SK-N-SH treated with all-trans-retinoic acid at 6 μM for 48 hours (cell line): ENCODE measurements around the gene CYBA.

ENCODE experiments used
- ARNTL ChIP-seq: fragments of 450-650 bp; formaldehyde crosslinking; IDR thresholded peaks from 2 replicates; pipeline ENCODE4 v1.5.0; 2020; ENCODE audit warnings: low read depth, mild to moderate bottlenecking, moderate library complexity, borderline replicate concordance
- CREB5 ChIP-seq: fragments of 250-450 bp; sonication (Bioruptor Pico); IDR thresholded peaks from 2 replicates; pipeline ENCODE4 v1.5.1; 2020; ENCODE audit warnings: low read depth, mild to moderate bottlenecking, moderate library complexity
- CSRNP3 ChIP-seq: fragments of 250-450 bp; sonication (Bioruptor Pico); IDR thresholded peaks from 2 replicates; pipeline ENCODE4 v1.5.1; 2021; ENCODE audit warnings: mild to moderate bottlenecking, moderate library complexity
- PATZ1 ChIP-seq: fragments of 250-450 bp; sonication (Bioruptor Pico); IDR thresholded peaks from 2 replicates; pipeline ENCODE4 v1.8.0; 2020; ENCODE audit warnings: mild to moderate bottlenecking, moderate library complexity, borderline replicate concordance
- POU6F1 ChIP-seq: fragments of 250-450 bp; sonication (Bioruptor Pico); IDR thresholded peaks from 2 replicates; pipeline ENCODE4 v1.8.0; 2021; ENCODE audit warnings: low read depth, mild to moderate bottlenecking, moderate library complexity, borderline replicate concordance
- PPARA ChIP-seq: fragments of 250-450 bp; sonication (Bioruptor Pico); IDR thresholded peaks from 2 replicates; pipeline ENCODE4 v1.5.0; 2020; ENCODE audit warnings: mild to moderate bottlenecking, borderline replicate concordance
- RARB ChIP-seq: fragments of 250-450 bp; sonication (Bioruptor Pico); IDR thresholded peaks from 2 replicates; pipeline ENCODE4 v1.8.0; 2021; ENCODE audit warnings: mild to moderate bottlenecking, moderate library complexity
- SNAI2 ChIP-seq: fragments of 250-450 bp; sonication (Bioruptor Pico); IDR thresholded peaks from 2 replicates; pipeline ENCODE4 v1.5.0; 2020; ENCODE audit warnings: mild to moderate bottlenecking, moderate library complexity
- ZNF565 ChIP-seq: fragments of 450-650 bp; formaldehyde crosslinking; conservative IDR thresholded peaks from 2 replicates; pipeline ENCODE4 v1.5.0; 2020; ENCODE audit warnings: low read depth, mild to moderate bottlenecking, moderate library complexity
- ZNF70 ChIP-seq: fragments of 450-650 bp; formaldehyde crosslinking; IDR thresholded peaks from 2 replicates; pipeline ENCODE4 v1.5.0; 2020; ENCODE audit warnings: mild to moderate bottlenecking, moderate library complexity

- TF ChIP-seq PATZ1 (CRISPR knock-in tag) (no peak), PPARA (no peak), ARNTL (CRISPR knock-in tag) (no peak), POU6F1 (no peak), ZNF565 (CRISPR knock-in tag) (no peak), RARB (CRISPR knock-in tag) (no peak), SNAI2 (CRISPR knock-in tag) (no peak), CSRNP3 (CRISPR knock-in tag) (no peak), ZNF70 (CRISPR knock-in tag) (no peak), CREB5 (CRISPR knock-in tag) (no peak)
Observed at GRCh38 chr16:88700322-88700635, 49.4 kb upstream of the CYBA start.
